HepG2 (cell line): ENCODE results near the gene PNPLA3. TPM values are rescaled to one million over a fixed set of nuclear protein-coding genes. Genes with fewer than 3 reads are reported as not detected.

Experiments
- ATAC-seq: fragments of 200-7000 bp; cut with Tn5 transposase; 3 replicates; pipeline ENCODE4 v1.9.1; 2020; ENCODE audit warnings: mild to moderate bottlenecking, moderate library complexity
- BruUV-seq: library from RNA; stranded (reverse); fragments of 400-500 nt; replicated peaks from 2 replicates; lab custom pipeline; 2021; lab: Mats Ljungman, UMichigan
- CTCF ChIA-PET: fragments of 300-600 bp; formaldehyde crosslinking; extraction: SDS; loops from one replicate; lab custom pipeline; 2021; ENCODE audit warnings: low total read pairs, inconsistent platforms, low intra/inter-chr PET ratio; lab: Yijun Ruan, JAX
- POLR2A ChIA-PET: fragments of 350-600 bp; sonication (Branson Sonifier 250); formaldehyde crosslinking; loops from one replicate; lab custom pipeline; 2020; ENCODE audit warnings: antibody characterized with exemption, inconsistent platforms; lab: Yijun Ruan, JAX
- DNase-seq: peaks from one replicate; pipeline ENCODE4 v3.0.0-alpha.2; 2015; ENCODE audit warnings: low spot score
- FAIRE-seq: peaks from 3 replicates; lab custom pipeline; 2011; peaks lifted over from hg19 to GRCh38; lab: Jason Lieb, UNC
- H2AFZ ChIP-seq: one replicate; pipeline ENCODE4 v1.6.1; 2011; ENCODE audit warnings: low read length, inconsistent platforms
- H3K27ac ChIP-seq: fragments of 300-600 bp; 3 replicates; pipeline ENCODE4 v1.8.0; 2011; ENCODE audit warnings: mixed run types, mild to moderate bottlenecking, mixed read lengths, low read length, inconsistent platforms; ENCODE audit not compliant: insufficient read depth; ENCODE audit errors: extremely low read length
- H3K27me3 ChIP-seq, 2 experiments: fragments of 200-600 bp in 1 of 2; 2 replicates in 1 of 2; 3 replicates in 1 of 2; pipeline versions ENCODE4 v1.6.0 to v1.8.0; 2011; ENCODE audit warnings: low read length in 2 of 2, mild to moderate bottlenecking in 2 of 2, moderate library complexity in 2 of 2, inconsistent platforms in 1 of 2; ENCODE audit not compliant: insufficient read depth in 2 of 2, control insufficient read depth in 1 of 2
- H3K36me3 ChIP-seq, 2 experiments: fragments of 200-600 bp in 1 of 2; replicated peaks in 1 of 2; 2 replicates in 1 of 2; 3 replicates in 1 of 2; pipeline versions ENCODE4 v1.5.1 to v1.8.0; 2011; ENCODE audit warnings: low read length in 2 of 2, inconsistent platforms in 1 of 2; ENCODE audit not compliant: insufficient read depth in 2 of 2, control insufficient read depth in 1 of 2
- H3K4me1 ChIP-seq: 2 replicates; pipeline ENCODE4 v1.5.1; 2012; ENCODE audit warnings: low read length, inconsistent platforms; ENCODE audit not compliant: insufficient read depth
- H3K4me2 ChIP-seq: 2 replicates; pipeline ENCODE4 v1.6.0; 2011; ENCODE audit warnings: low read depth, low read length, inconsistent platforms
- H3K4me3 ChIP-seq, 3 experiments: fragments of 200-600 bp in 1 of 3; sonication (generic), shearing (Covaris generic) in 1 of 3; replicated peaks in 1 of 3; 2 replicates each; pipeline ENCODE4 v1.5.1; 2011 to 2016; ENCODE audit warnings: low read length in 3 of 3, inconsistent platforms in 2 of 3, low read depth in 2 of 3, mild to moderate bottlenecking in 2 of 3, control low read depth in 1 of 3, mixed read lengths in 1 of 3; ENCODE audit not compliant: insufficient read depth in 1 of 3
- H3K79me2 ChIP-seq: one replicate; pipeline ENCODE4 v1.6.1; 2011; ENCODE audit warnings: low read length, inconsistent platforms; ENCODE audit not compliant: insufficient read depth
- H3K9ac ChIP-seq: 2 replicates; pipeline ENCODE4 v1.6.0; 2011; ENCODE audit warnings: mild to moderate bottlenecking, low read depth, low read length, inconsistent platforms; ENCODE audit not compliant: insufficient read depth
- H3K9me3 ChIP-seq: 2 replicates; pipeline ENCODE4 v1.5.1; 2012; ENCODE audit warnings: mild to moderate bottlenecking, low read length
- H4K20me1 ChIP-seq: 2 replicates; pipeline ENCODE4 v1.6.0; 2011; ENCODE audit warnings: inconsistent platforms, mild to moderate bottlenecking, low read length, moderate library complexity; ENCODE audit not compliant: insufficient read depth
- ATF7 ChIP-seq, 2 experiments: fragments of 450-650 bp in 1 of 2; sonication (generic) in 1 of 2; formaldehyde crosslinking in 1 of 2; IDR thresholded peaks; 2 replicates each; pipeline versions ENCODE4 v1.4.0 to v1.6.1; 2016 to 2020; ENCODE audit warnings: antibody characterized with exemption in 1 of 2, mild to moderate bottlenecking in 1 of 2, missing genetic modification reagents in 1 of 2
- IRF2 ChIP-seq: IDR thresholded peaks from 2 replicates; pipeline ENCODE4 v1.6.1; 2018; ENCODE audit warnings: missing genetic modification reagents, missing compliant biosample characterization
- KDM6A ChIP-seq: IDR thresholded peaks from 2 replicates; pipeline ENCODE4 v1.6.1; 2016; ENCODE audit warnings: low read depth
- MAFG ChIP-seq: sonication (generic); formaldehyde crosslinking; IDR thresholded peaks from 2 replicates; pipeline ENCODE4 v1.5.1; 2020; ENCODE audit warnings: mild to moderate bottlenecking, missing genetic modification reagents
- RAD21 ChIP-seq: fragments of 450-650 bp; formaldehyde crosslinking; IDR thresholded peaks from 2 replicates; pipeline ENCODE4 v1.5.0; 2020; ENCODE audit warnings: mild to moderate bottlenecking
- RNF2 ChIP-seq: fragments of 450-650 bp; conservative IDR thresholded peaks from 2 replicates; pipeline ENCODE4 v1.6.1; 2016; ENCODE audit warnings: low read depth
- SSRP1 ChIP-seq: IDR thresholded peaks from 2 replicates; pipeline ENCODE4 v1.6.1; 2016; ENCODE audit warnings: control low read depth
- ZBTB26 ChIP-seq: IDR thresholded peaks from 2 replicates; pipeline ENCODE4 v1.6.1; 2016; ENCODE audit warnings: missing compliant biosample characterization, missing genetic modification reagents, borderline replicate concordance
- ZNF557 ChIP-seq: sonication (generic); formaldehyde crosslinking; IDR thresholded peaks from 2 replicates; pipeline ENCODE4 v1.4.0; 2020; ENCODE audit warnings: missing genetic modification reagents
- WGBS: methylation state at CpG from one replicate; pipeline ENCODE4 v1.1.6; 2017; ENCODE audit warnings: low lambda C conversion rate; 5-methylcytosine and 5-hydroxymethylcytosine counted together
- in situ Hi-C: cut with HindIII; loops from 2 replicates; pipeline ENCODE4 v1.10.0; 2017; ENCODE audit warnings: low pct_unique_long_range_greater_than_20kb; ENCODE audit not compliant: extremely low pct_ligation_motif_present
- intact Hi-C: fragments of 100-400 bp; cut with micrococcal nuclease; formaldehyde crosslinking; loops from one replicate; pipeline ENCODE4 v1.10.0; 2022; ENCODE audit not compliant: unreplicated experiment
- polyA plus RNA-seq, 8 experiments: library from polyadenylated mRNA; depleted of rRNA in 3 of 8; stranded (reverse) in 7 of 8; unstranded in 1 of 8; fragments of >200 nt; fragmentation: Illumina TruSeq in 4 of 8; extraction: Trizol in 4 of 8; gene quantifications; 2 replicates each; pipeline versions ENCODE4 v1.2.1 to v1.2.3, GENCODE V29; 2011 to 2016; ENCODE audit warnings: low read depth in 4 of 8, missing spikeins in 1 of 8, mixed read lengths in 1 of 8; ENCODE audit not compliant: insufficient read depth in 1 of 8
- total RNA-seq, 5 experiments: library from RNA; depleted of rRNA; stranded (reverse); fragments of >200 nt; fragmentation: Illumina TruSeq; extraction: Trizol; gene quantifications; 2 replicates each; pipeline ENCODE4 v1.2.3, GENCODE V29; 2016; ENCODE audit warnings: low read depth in 1 of 5
- TF ChIP-seq, protein P1 (sequence below): sonication (generic); formaldehyde crosslinking; IDR thresholded peaks from 2 replicates; pipeline ENCODE4 v1.8.1; 2023; ENCODE audit warnings: missing genetic modification reagents, mild to moderate bottlenecking, borderline replicate concordance
- TF ChIP-seq, protein P2 (sequence below): sonication (generic); formaldehyde crosslinking; conservative IDR thresholded peaks from 2 replicates; pipeline ENCODE4 v1.5.0; 2020; ENCODE audit warnings: missing genetic modification reagents
- TF ChIP-seq, protein P3 (sequence below): sonication (generic); formaldehyde crosslinking; IDR thresholded peaks from 2 replicates; pipeline ENCODE4 v1.8.1; 2023; ENCODE audit warnings: missing genetic modification reagents, inconsistent platforms, borderline replicate concordance
- TF ChIP-seq, protein P4 (sequence below): sonication (generic); formaldehyde crosslinking; IDR thresholded peaks from 2 replicates; pipeline ENCODE4 v1.5.0; 2020; ENCODE audit warnings: missing genetic modification reagents

The PNPLA3 gene
- total and polyA plus RNA-seq, 2 of the 13 experiments (the other 11 are each of a cell fraction or from before 2014, with no cell fraction given) = 16.9 to 19.8 TPM

DNA sequence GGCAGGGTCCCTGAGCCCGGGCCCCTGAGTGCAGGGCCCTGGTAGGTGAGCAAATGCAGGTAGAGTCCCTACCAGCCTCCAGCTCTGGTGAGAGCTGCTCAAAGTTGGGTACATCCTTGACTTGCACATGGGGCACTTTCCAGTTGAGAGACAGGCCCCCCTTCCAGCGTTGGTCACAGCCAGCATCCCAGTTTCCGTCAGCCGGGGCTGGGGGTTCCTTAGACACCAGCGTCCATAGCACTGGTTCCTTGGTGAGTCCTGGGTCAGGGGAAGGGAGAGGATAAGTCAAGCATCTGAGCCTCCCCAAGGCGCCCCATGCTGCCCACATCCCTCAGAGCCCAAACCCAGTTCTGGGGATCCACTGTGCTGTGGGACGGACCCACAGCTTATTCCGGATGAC, 37.4 kb upstream of the PNPLA3 start:
- H3K4me3 ChIP-seq = no peak overlapping the region
- H3K36me3 ChIP-seq = no peaks in the 10 kb centered on the region
- 7% methylated on average over 3 of the region's 8 CpGs for WGBS
- TF ChIP-seq KDM6A (CRISPR knock-in tag) (no peak), RAD21 (CRISPR knock-in tag) (no peak), ATF7 (IDR thresholded peaks at IDR 0.05) (no peak), ATF7 (CRISPR knock-in tag; IDR thresholded peaks at IDR 0.05) (no peak)
- TF ChIP-seq, protein P1, sequence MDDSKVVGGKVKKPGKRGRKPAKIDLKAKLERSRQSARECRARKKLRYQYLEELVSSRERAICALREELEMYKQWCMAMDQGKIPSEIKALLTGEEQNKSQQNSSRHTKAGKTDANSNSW (CRISPR knock-in tag) = no peak
- TF ChIP-seq, all 625 proteins: peak for 0
- Histone ChIP-seq H3K27ac (no peak overlapping the region), H2AFZ (no peak overlapping the region), H3K27me3 (peaks cover 0 to 10% of the 10 kb centered on the region in 2 experiments; a peak in 2 of 5 replicates), H3K9me3 (no peaks in the 10 kb centered on the region), H3K4me1 (no peaks in the 10 kb centered on the region), H3K4me2 (no peak overlapping the region), H3K79me2 (no peaks in the 10 kb centered on the region), H4K20me1 (no peaks in the 10 kb centered on the region), H3K9ac (no peak overlapping the region)
- no peak for FAIRE-seq
- no TSS peak for BruUV-seq
- POLR2A ChIA-PET = no interaction called here
- DNase-seq = no peak
- ATAC-seq = no peak
- CTCF ChIA-PET = no interaction called here
- in situ Hi-C loops (loop anchor here (25.0 kb wide), 1 partner anchor 751 kb away; no protein-coding TSS in a partner anchor), intact Hi-C loops (no loop called here)

DNA sequence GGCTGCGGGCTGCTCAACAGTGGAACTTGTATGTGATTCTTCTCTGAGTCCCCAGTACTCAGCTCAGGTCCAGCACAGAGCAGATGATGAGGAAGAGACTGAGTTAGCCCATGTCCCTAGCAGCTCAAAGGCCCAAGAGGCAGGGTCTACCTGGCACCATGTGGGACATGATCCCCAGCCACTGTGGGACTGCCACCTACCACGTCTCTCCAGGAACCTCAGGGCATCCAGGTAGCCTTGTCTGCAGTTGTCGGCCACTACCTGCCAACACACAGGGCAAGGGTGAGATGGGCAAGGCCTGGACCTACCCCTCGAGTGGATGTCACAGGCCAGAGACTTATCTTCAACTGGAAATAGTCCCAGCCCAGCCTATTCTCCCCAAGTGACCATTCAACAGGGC, 36.2 kb upstream of the PNPLA3 start:
- Histone ChIP-seq H3K27me3 (peaks cover 6 to 17% of the 10 kb centered on the region in 2 experiments; a peak in 4 of 5 replicates), H3K36me3 (no peaks in the 10 kb centered on the region), H3K27ac (no peak overlapping the region), H3K4me1 (no peaks in the 10 kb centered on the region), H3K9me3 (no peaks in the 10 kb centered on the region), H3K4me2 (no peak overlapping the region), H3K9ac (no peak overlapping the region), H4K20me1 (no peaks in the 10 kb centered on the region), H3K79me2 (no peaks in the 10 kb centered on the region), H2AFZ (no peak overlapping the region), H3K4me3 (no peak overlapping the region)
- 0% methylated on average over 1 of the region's 4 CpGs for whole genome bisulfite sequencing
- intact Hi-C loops (no loop called here), in situ Hi-C loops (loop anchor here (25.0 kb wide), 1 partner anchor 750 kb away; no protein-coding TSS in a partner anchor)
- ATAC-seq = no peak
- POLR2A ChIA-PET = no interaction called here
- CTCF ChIA-PET = no interaction called here
- no peak for DNase-seq
- FAIRE-seq = no peak
- no TSS peak for BruUV-seq
- TF ChIP-seq, protein P2, sequence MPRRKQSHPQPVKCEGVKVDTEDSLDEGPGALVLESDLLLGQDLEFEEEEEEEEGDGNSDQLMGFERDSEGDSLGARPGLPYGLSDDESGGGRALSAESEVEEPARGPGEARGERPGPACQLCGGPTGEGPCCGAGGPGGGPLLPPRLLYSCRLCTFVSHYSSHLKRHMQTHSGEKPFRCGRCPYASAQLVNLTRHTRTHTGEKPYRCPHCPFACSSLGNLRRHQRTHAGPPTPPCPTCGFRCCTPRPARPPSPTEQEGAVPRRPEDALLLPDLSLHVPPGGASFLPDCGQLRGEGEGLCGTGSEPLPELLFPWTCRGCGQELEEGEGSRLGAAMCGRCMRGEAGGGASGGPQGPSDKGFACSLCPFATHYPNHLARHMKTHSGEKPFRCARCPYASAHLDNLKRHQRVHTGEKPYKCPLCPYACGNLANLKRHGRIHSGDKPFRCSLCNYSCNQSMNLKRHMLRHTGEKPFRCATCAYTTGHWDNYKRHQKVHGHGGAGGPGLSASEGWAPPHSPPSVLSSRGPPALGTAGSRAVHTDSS (CRISPR knock-in tag) = no peak
- no peak for TF ChIP-seq SSRP1
- no peak for TF ChIP-seq ZBTB26 (CRISPR knock-in tag)
- TF ChIP-seq IRF2 (CRISPR knock-in tag) = no peak
- no peak for TF ChIP-seq RNF2
- no peak for TF ChIP-seq MAFG
- TF ChIP-seq, protein P3, sequence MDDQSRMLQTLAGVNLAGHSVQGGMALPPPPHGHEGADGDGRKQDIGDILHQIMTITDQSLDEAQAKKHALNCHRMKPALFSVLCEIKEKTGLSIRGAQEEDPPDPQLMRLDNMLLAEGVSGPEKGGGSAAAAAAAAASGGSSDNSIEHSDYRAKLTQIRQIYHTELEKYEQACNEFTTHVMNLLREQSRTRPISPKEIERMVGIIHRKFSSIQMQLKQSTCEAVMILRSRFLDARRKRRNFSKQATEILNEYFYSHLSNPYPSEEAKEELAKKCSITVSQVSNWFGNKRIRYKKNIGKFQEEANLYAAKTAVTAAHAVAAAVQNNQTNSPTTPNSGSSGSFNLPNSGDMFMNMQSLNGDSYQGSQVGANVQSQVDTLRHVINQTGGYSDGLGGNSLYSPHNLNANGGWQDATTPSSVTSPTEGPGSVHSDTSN (CRISPR knock-in tag) = no peak
- TF ChIP-seq, protein P4, sequence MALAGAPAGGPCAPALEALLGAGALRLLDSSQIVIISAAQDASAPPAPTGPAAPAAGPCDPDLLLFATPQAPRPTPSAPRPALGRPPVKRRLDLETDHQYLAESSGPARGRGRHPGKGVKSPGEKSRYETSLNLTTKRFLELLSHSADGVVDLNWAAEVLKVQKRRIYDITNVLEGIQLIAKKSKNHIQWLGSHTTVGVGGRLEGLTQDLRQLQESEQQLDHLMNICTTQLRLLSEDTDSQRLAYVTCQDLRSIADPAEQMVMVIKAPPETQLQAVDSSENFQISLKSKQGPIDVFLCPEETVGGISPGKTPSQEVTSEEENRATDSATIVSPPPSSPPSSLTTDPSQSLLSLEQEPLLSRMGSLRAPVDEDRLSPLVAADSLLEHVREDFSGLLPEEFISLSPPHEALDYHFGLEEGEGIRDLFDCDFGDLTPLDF = no peak
- TF ChIP-seq ZNF557 (CRISPR knock-in tag) = no peak
